ENCODE results near the gene SULT1C4. TPM values are rescaled to one million over a fixed set of nuclear protein-coding genes. Genes with fewer than 3 reads are reported as not detected.

SULT1C4 gene
- total and polyA plus RNA-seq, 2 of the 8 experiments (the other 6 are each of a cell fraction or from before 2014, with no cell fraction given): 1.5 to 2.1 TPM

GRCh38 chr2:108409768-108410167 lies 32.0 kb downstream of the SULT1C4 start:
- Histone ChIP-seq H3K27ac (ENCODE audit: low read depth, low read length) (no peak overlapping the region), H2AK5ac (ENCODE audit: low read depth, low read length) (no peak overlapping the region), H3K79me2 (ENCODE audit: control insufficient read depth in 1 of 2, insufficient read depth in 2 of 2, low read length in 2 of 2) (no peaks in the 10 kb centered on the region), H2BK12ac (ENCODE audit: low read depth, low read length) (no peak overlapping the region), H3K4me2 (ENCODE audit: insufficient read depth in 1 of 2, low read depth in 2 of 2, low read length in 2 of 2) (no peak overlapping the region), H2AFZ (ENCODE audit: low read length) (no peak overlapping the region), H2BK120ac (replicated peaks; ENCODE audit: low read depth, low read length) (no peak overlapping the region), H3K23ac (ENCODE audit: insufficient read length) (no peak overlapping the region), H3K9me3 (ENCODE audit: insufficient read depth in 2 of 2, low read depth in 1 of 2, low read length in 1 of 2) (no peaks in the 10 kb centered on the region), H4K20me1 (replicated peaks in 1 of 2; ENCODE audit: control insufficient read depth in 1 of 2, insufficient read depth in 2 of 2, low read length in 2 of 2) (no peaks in the 10 kb centered on the region), H2BK20ac (ENCODE audit: low read length) (0 out of 2 replicates have a peak overlapping the region, but pooled peaks have one; percentile 11), H2BK15ac (ENCODE audit: low read length) (no peak overlapping the region; the same call in 1 of the 2 replicates), H3K4ac (replicated peaks; ENCODE audit: insufficient read length, low read depth, low read length) (no peak overlapping the region), H3K4me1 (replicated peaks in 1 of 4; ENCODE audit: control insufficient read depth in 3 of 4, insufficient read depth in 4 of 4, low read length in 3 of 4) (no peaks in the 10 kb centered on the region), H3K27me3 (replicated peaks in 1 of 4; ENCODE audit: control insufficient read depth in 3 of 4, extremely low read depth in 1 of 4, insufficient read depth in 3 of 4, low read length in 3 of 4) (no peaks in the 10 kb centered on the region), H3K56ac (replicated peaks; ENCODE audit: insufficient read length, low read depth, low read length) (no peak overlapping the region), H4K91ac (replicated peaks; ENCODE audit: insufficient read length, low read length) (no peak overlapping the region), H2BK5ac (ENCODE audit: low read depth, low read length) (no peak overlapping the region), H3K36me3 (ENCODE audit: control insufficient read depth in 2 of 4, insufficient read depth in 4 of 4, low read length in 3 of 4) (no peaks in the 10 kb centered on the region), H3K18ac (ENCODE audit: extremely low read depth, low read length) (no peak overlapping the region), H3K4me3 (ENCODE audit: extremely low read depth in 1 of 4, insufficient read depth in 2 of 4, low read depth in 3 of 4, low read length in 4 of 4) (no peak overlapping the region), H3K79me1 (ENCODE audit: low read depth, low read length) (no peaks in the 10 kb centered on the region), H3K14ac (ENCODE audit: insufficient read length) (no peak overlapping the region), H3K23me2 (ENCODE audit: low read depth, low read length) (no peaks in the 10 kb centered on the region), H3K9ac (replicated peaks in 1 of 4; ENCODE audit: extremely low read depth in 1 of 4, low read depth in 3 of 4, low read length in 3 of 4) (no peak overlapping the region), H4K5ac (ENCODE audit: insufficient read length, low read depth, low read length) (no peak overlapping the region), H4K8ac (ENCODE audit: extremely low read depth, insufficient read depth, low read length) (no peak overlapping the region)
- POLR2A ChIA-PET (ENCODE audit: partially characterized antibody): interaction anchor here (0.8 kb wide), 1 partner anchor 28 kb away, joined by 4 read pairs; no protein-coding TSS in a partner anchor
- no peak for FAIRE-seq
- 89% methylated on average over 1 of the region's 1 CpG; no CpG with 5 or more reads in 1 of the 2 experiments for WGBS, 2 experiments (ENCODE audit: extremely low coverage in 1 of 2, insufficient coverage in 1 of 2, insufficient read length in 1 of 2, insufficient replicate concordance in 2 of 2, low coverage in 1 of 2, low lambda C conversion rate in 2 of 2, missing lambda C conversion rate in 1 of 2)
- CTCF ChIA-PET (ENCODE audit: partially characterized antibody): no interaction called here
- TF ChIP-seq, protein P1, sequence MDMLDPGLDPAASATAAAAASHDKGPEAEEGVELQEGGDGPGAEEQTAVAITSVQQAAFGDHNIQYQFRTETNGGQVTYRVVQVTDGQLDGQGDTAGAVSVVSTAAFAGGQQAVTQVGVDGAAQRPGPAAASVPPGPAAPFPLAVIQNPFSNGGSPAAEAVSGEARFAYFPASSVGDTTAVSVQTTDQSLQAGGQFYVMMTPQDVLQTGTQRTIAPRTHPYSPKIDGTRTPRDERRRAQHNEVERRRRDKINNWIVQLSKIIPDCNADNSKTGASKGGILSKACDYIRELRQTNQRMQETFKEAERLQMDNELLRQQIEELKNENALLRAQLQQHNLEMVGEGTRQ (IDR thresholded peaks at IDR 0.05; ENCODE audit: low read length): no peak
- no peak for TF ChIP-seq CTBP2 (IDR thresholded peaks at IDR 0.05; ENCODE audit: borderline replicate concordance, insufficient read depth, insufficient read length, low read length)
- no peak for TF ChIP-seq SRF (IDR thresholded peaks at IDR 0.05; ENCODE audit: low read depth, low read length)
- no peak for TF ChIP-seq ASH2L (IDR thresholded peaks at IDR 0.05; ENCODE audit: low read length)
- no peak for TF ChIP-seq SUZ12 (IDR thresholded peaks at IDR 0.05; ENCODE audit: low read length)
- no peak for TF ChIP-seq RFX5 (IDR thresholded peaks at IDR 0.05; ENCODE audit: borderline replicate concordance, low read depth, low read length)
- no peak for TF ChIP-seq FOSL1 (IDR thresholded peaks at IDR 0.05; ENCODE audit: insufficient read depth, low read depth, low read length)
- DNase-seq (ENCODE audit: low read depth in 1 of 2, low spot score in 2 of 2): no peak

Data from H1 (cell line).